DND-41 (cell line): ENCODE results near the gene POLR3A.

Experiments
- EZH2 ChIP-seq: IDR thresholded peaks from 3 replicates; pipeline ENCODE4 v1.6.1; 2012; ENCODE audit warnings: borderline replicate concordance, low read depth, mild to moderate bottlenecking, moderate library complexity, low read length, inconsistent platforms; ENCODE audit not compliant: severe bottlenecking
- TF ChIP-seq, protein P1 (sequence below): IDR thresholded peaks from 2 replicates; pipeline ENCODE4 v1.5.1; 2012; ENCODE audit warnings: borderline replicate concordance, low read length, moderate library complexity, mild to moderate bottlenecking; ENCODE audit not compliant: poor library complexity, severe bottlenecking; ENCODE audit errors: extremely low read depth

DNA sequence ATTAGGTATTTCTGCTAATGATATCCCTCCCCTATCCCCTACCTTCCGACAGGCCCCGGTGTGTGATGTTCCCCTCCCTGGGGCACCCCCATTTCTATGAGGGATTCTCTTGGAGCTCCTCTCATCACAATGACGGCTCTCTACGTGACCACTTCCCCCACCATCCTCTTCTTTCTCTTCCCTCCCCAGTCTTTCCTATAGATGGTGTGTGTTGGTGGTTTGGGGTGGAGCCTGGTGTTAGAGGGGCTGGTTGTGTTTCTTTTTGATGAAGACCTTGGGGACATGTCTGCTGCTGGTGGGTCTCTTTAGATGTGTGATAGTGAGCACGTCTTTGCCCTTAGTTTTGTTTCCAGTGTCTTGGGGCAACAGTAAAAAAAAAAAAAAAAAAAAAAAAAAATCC, 33.0 kb upstream of the POLR3A start:
- TF ChIP-seq, protein P1, sequence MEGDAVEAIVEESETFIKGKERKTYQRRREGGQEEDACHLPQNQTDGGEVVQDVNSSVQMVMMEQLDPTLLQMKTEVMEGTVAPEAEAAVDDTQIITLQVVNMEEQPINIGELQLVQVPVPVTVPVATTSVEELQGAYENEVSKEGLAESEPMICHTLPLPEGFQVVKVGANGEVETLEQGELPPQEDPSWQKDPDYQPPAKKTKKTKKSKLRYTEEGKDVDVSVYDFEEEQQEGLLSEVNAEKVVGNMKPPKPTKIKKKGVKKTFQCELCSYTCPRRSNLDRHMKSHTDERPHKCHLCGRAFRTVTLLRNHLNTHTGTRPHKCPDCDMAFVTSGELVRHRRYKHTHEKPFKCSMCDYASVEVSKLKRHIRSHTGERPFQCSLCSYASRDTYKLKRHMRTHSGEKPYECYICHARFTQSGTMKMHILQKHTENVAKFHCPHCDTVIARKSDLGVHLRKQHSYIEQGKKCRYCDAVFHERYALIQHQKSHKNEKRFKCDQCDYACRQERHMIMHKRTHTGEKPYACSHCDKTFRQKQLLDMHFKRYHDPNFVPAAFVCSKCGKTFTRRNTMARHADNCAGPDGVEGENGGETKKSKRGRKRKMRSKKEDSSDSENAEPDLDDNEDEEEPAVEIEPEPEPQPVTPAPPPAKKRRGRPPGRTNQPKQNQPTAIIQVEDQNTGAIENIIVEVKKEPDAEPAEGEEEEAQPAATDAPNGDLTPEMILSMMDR: no peak
- no peak for TF ChIP-seq EZH2
